Putamen (tissue), 1 donor: ENCODE results near the gene KLF2.
A peak's percentile ranks its signal among the peaks of the same experiment; 100 is the strongest.

ENCODE experiments used
- DNase-seq: peaks from one replicate; pipeline ENCODE4 v3.0.0-alpha.2; 2016; ENCODE audit warnings: low spot score

KLF2 gene

GRCh38 chr19:16364231-16364865, 39.7 kb downstream of the KLF2 start:
- DNase-seq = no peak

- DNase-seq = no peak
Observed at GRCh38 chr19:16365300-16365996, 40.8 kb downstream of the KLF2 start.

DNA sequence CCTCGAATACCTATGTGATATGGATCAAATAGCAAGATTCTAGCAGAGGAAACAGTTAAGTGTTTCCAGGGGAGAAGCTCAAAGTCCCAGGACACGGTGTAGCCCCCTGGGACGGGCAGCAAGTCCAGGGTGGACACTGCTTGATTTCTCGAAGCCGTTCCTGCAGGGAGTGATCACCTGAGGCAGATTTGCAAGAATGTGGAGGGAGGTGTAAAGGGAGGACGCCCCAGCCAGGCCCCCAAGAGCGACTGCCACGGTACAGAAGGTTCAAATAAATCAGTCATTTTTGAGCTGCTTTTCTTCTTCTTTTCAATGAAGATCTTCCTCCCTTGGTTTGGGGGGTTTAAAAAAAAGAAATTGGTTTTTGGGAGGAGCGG, 41.4 kb downstream of the KLF2 start:
- DNase-seq = no peak

- DNase-seq = no peak
Observed at GRCh38 chr19:16366433-16367260, 42.0 kb downstream of the KLF2 start.

DNA sequence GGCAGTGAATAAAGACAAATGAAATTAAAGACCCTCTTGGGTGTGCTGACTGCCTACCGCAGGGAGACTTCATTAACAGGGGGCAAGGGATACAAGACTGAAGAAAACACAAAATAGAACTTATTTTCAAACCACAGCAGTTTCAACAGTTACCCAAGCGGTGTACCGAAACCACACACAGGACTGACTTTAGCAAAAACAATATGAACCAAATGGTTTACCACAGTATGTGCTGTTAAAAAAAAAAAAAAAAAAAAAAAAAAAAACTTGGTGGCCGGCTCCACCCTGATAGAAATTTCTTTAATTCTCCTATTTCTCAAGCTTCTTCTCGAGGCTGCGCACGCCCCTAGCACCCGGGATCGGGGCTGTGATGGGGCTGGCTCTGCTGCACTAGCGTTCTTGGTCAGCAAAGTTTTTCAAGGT, 42.6 kb downstream of the KLF2 start:
- DNase-seq = no peak

DNA sequence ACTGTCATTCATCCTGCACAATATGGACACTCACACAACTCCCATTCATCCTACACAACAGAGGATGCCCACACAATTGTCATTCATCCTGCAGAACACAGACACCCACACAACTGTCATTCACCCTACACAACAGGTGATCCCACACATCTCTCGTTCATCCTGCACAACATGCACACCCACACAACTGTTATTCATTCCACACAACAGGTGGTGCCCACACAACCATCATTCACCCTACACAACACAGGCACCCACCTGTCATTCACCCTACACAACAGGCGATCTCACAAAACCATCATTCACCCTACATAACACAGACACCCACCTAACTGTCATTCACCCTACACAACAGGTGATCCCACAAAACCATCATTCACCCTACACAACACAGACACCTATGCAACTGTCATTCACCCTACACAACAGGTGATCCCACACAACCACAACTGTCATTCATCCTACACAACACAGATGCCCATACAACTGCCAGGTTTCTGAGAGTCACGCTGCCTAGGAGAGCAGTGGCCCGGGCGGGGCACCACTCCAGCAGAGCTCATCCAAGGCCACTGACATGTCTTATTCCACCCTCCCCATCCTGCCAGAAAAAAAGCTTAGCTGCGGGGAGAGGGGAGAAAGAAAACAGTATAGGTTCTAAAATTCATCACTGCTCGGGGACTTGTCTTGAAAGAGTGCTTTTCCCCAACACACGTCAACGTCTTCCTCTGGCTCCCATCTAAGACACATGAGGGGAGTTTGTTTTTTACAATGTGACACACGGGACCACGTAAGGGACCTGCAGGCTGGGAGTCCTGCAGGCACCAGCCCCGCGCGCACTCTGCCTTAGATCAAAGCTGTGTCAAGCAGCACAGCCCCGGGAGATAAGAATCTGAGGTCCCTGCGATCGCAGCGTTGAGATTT, 44.0 kb downstream of the KLF2 start:
- peak; percentile 30 for DNase-seq

DNA sequence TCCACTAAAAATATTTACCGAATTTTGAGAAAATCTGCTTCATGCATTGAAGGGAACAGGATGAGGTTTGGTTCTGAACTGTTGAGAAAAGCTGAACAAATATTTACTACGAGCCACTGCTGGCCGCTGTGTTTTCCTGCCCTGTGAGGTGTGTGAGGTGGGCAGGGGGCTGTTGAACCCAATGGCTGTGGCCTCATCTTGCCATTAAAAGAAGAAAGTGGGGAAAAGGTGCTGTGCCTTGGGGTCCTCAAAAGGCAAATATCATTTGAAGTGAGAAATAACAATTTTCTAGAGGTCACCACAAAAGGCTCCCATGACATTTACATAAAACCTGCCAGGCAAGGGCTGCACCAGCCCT, 44.7 kb downstream of the KLF2 start:
- DNase-seq = no peak

DNA sequence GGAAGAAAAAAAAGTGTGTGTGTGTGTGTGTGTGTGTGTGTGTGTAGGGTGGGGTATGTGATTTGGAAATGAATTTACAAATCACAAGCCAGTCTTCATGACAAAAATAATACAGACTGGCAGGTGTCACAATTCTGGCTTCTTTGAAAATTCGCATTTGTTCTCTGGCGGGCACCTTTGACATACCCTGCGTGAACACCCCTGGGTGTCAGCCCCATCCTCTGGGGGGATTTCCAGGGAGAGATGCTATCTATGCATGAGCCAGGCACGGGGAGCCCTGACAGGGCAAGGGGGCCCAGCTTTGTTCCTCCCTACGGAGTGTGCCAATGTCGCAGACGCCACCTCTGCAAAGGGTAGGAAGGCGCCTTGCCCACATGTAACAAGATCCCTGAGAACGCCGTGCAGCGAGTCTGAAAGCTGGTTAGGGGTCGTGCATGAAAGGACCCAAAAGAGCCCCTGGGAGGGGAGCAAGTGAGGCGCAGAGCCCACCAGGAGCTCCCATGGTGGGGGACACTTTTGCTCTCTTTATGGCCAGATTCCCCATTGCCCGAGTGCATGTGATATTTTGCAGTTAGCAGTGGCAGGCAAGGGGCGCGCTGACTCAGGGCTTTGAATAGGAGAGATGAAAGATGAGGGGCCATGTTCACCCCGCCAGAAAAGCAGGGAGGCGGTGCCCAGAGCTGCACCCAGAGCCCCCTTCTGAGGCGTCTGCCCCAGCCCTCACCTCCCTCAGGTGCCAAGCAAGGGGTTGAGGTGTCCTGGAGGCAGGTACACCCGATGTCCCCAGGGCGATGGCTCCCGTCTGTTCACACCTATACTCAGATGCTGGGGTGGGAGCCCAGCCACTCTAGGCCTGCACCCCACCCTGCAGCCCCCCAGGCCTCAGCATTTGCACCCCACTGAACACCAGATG, 45.3 kb downstream of the KLF2 start:
- no peak for DNase-seq

GRCh38 chr19:16370641-16371391, 46.2 kb downstream of the KLF2 start:
- no peak for DNase-seq

GRCh38 chr19:16371540-16371986, 46.9 kb downstream of the KLF2 start:
- DNase-seq = no peak

DNA sequence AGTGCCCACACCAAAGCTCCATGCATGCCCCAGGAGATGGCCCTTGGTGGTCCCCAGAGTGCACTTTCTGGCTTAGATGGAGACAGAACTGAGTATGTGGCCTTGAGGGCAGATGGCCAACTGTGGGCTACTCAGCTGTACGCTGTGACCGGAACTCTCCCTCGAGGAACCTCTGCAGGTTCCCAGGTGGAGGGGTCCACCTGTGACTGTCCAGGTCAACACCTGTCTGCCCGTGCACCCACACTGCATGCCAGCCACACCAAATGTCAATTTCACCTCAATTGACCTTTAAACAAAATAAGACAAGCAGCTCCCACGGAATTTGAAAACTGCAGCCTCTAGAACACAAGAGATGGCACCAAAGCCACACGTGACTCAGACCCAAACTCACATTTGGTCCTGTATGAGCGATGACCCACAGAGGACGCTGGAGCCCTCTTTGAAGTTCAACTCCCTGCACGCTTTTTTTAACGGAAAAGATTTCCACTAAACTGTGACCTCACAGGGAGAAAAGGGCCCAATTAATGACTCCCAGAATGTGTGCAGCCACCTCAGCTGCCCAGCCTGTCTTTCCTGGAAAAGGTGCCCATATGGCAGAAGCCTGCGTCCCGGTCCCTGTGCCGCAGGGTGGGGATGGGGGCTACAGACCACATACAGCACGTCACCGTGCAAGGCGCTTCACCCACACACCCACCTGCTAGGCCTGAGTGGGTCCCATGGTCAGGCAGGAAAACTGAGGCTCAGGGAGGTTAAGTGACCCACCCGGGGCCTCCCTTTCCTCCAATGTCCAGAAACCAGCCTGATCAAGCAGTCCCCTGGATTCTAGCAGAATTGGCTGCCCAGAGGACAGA, 47.7 kb downstream of the KLF2 start:
- DNase-seq = no peak

- no peak for DNase-seq
Observed at GRCh38 chr19:16373079-16373478, 48.5 kb downstream of the KLF2 start.

GRCh38 chr19:16373532-16373931, 48.9 kb downstream of the KLF2 start:
- DNase-seq = no peak

GRCh38 chr19:16373989-16374388, 49.4 kb downstream of the KLF2 start:
- no peak for DNase-seq

- no peak for DNase-seq
Observed at GRCh38 chr19:16374436-16374835, 49.8 kb downstream of the KLF2 start.

GRCh38 chr19:16375157-16375935, 50.7 kb downstream of the KLF2 start:
- DNase-seq = no peak

DNA sequence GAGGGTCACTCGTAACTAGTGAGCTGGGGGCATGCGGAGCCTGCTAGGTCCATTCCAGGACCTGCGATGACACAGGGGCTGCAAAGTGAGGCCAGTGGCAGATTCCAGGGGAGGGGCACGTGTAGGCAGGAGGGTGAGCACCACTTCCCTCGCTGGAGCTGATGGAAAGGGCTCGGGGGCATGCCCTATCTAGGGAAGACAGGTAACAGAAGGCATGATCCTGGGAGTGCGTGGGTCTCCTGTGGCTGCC, 51.2 kb downstream of the KLF2 start:
- no peak for DNase-seq

GRCh38 chr19:16376241-16376640, 51.6 kb downstream of the KLF2 start:
- no peak for DNase-seq

DNA sequence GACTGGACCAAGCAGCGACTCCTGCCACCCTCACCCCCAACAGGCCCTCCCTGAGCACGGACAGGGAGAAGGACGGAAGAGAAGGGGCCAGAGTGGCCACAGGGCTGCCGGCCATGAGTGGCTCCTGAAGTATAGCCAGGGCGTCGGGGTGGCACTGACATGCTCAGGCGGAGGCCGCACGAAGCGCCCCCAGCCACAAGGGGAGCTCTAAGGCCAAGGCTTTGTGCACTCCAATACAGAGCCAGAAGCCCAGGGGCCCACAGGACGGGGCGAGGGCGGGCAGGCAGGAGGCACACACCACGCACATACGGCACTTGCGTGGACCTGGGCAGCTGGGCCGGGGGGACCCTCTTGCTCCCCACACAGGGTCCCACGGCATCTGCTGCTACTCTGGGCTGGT, 52.0 kb downstream of the KLF2 start:
- no peak for DNase-seq
